ENCODE data around the gene GPC5. TPM values are rescaled to one million over a fixed set of nuclear protein-coding genes. Genes with fewer than 3 reads are reported as not detected.
"Not testable (repeated sequence)": the region's sequence is repeated elsewhere in the genome, so short reads cannot be mapped to it uniquely, and the experiment has no call there.

Gene GPC5
- total and polyA plus RNA-seq, 2 donors (not counting 3 experiments of a cell fraction or from before 2014, with no cell fraction given): 0.59 to 0.97 TPM

DNA sequence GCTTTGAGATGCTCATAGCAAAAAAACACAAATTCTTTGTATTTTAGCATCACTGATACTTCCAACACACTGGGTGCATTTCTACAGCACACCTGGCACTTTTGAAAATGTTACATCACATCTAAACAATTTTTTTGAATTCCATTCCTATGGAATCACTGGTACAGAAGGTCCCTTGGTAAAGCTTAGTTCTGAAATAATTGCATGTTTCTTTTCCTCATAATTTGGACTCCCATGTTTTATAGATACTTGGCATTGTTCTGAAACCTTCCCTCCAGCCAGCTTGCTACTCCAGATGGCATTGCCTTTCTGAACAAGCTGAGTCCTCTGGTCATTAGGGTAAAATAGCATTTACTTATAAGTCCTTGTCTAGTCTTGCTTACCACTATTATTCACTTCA, 1346.8 kb downstream of the GPC5 start:
- FAIRE-seq (no peak), DNase-seq (ENCODE audit: low read depth, low spot score) (no peak)
- Histone ChIP-seq H4K20me1 (replicated peaks; ENCODE audit: control insufficient read depth, extremely low read depth, insufficient read depth, low read length) (no peaks in the 10 kb centered on the region), H3K27me3 (ENCODE audit: control insufficient read depth in 2 of 2, insufficient read depth in 2 of 2, low read length in 2 of 2) (no peaks in the 10 kb centered on the region), H3K36me3 (ENCODE audit: control insufficient read depth in 2 of 2, extremely low read depth in 1 of 2, insufficient read depth in 2 of 2, low read length in 2 of 2) (no peaks in the 10 kb centered on the region), H3K4me2 (ENCODE audit: insufficient read depth, low read length) (no peak overlapping the region), H3K9ac (replicated peaks; ENCODE audit: extremely low read depth, insufficient read depth, low read length) (no peak overlapping the region), H3K4me1 (ENCODE audit: control insufficient read depth, extremely low read depth, insufficient read depth, low read length) (no peaks in the 10 kb centered on the region), H3K9me1 (replicated peaks; ENCODE audit: control insufficient read depth, extremely low read depth, insufficient read depth, low read length) (no peaks in the 10 kb centered on the region), H3K79me2 (ENCODE audit: control insufficient read depth, insufficient read depth, low read length) (no peaks in the 10 kb centered on the region), H3K27ac (ENCODE audit: insufficient read depth, low read depth, low read length) (no peak overlapping the region), H3K4me3 (replicated peaks in 1 of 3; ENCODE audit: insufficient read depth in 1 of 3, low read depth in 1 of 3, low read length in 3 of 3) (no peak overlapping the region), H2AFZ (ENCODE audit: low read depth, low read length) (no peak overlapping the region), H3K9me3 (replicated peaks; ENCODE audit: control insufficient read depth, insufficient read depth, low read length) (peaks cover 3% of the 10 kb centered on the region)
- TF ChIP-seq FOS (IDR thresholded peaks at IDR 0.05; ENCODE audit: borderline replicate concordance, insufficient read depth, low read length) (no peak), JUN (IDR thresholded peaks at IDR 0.05; ENCODE audit: borderline replicate concordance, insufficient read depth, insufficient read length, low read depth) (no peak), MYC (IDR thresholded peaks at IDR 0.05; ENCODE audit: low read depth, low read length) (no peak), GATA2 (IDR thresholded peaks at IDR 0.05; ENCODE audit: insufficient read depth, insufficient read length, low read depth, low read length) (no peak), POLR2A (IDR thresholded peaks at IDR 0.05; ENCODE audit: low read depth, low read length) (no peak), EZH2 (IDR thresholded peaks at IDR 0.05; ENCODE audit: borderline replicate concordance, low read depth, low read length, severe bottlenecking) (no peak)
- TF ChIP-seq, protein P1, sequence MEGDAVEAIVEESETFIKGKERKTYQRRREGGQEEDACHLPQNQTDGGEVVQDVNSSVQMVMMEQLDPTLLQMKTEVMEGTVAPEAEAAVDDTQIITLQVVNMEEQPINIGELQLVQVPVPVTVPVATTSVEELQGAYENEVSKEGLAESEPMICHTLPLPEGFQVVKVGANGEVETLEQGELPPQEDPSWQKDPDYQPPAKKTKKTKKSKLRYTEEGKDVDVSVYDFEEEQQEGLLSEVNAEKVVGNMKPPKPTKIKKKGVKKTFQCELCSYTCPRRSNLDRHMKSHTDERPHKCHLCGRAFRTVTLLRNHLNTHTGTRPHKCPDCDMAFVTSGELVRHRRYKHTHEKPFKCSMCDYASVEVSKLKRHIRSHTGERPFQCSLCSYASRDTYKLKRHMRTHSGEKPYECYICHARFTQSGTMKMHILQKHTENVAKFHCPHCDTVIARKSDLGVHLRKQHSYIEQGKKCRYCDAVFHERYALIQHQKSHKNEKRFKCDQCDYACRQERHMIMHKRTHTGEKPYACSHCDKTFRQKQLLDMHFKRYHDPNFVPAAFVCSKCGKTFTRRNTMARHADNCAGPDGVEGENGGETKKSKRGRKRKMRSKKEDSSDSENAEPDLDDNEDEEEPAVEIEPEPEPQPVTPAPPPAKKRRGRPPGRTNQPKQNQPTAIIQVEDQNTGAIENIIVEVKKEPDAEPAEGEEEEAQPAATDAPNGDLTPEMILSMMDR (IDR thresholded peaks at IDR 0.05; ENCODE audit: extremely low read depth in 1 of 2, insufficient read depth in 1 of 2, low read depth in 1 of 2, low read length in 2 of 2): no peak
- TF ChIP-seq, protein P2, sequence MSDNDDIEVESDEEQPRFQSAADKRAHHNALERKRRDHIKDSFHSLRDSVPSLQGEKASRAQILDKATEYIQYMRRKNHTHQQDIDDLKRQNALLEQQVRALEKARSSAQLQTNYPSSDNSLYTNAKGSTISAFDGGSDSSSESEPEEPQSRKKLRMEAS (IDR thresholded peaks at IDR 0.05; ENCODE audit: insufficient read depth, insufficient read length): no peak
- no TSS peak for BruUV-seq (replicated peaks)
- ChIA-PET POLR2A (no interaction called here), CTCF (no interaction called here)
- intact Hi-C loops (cut with micrococcal nuclease): no loop called here
- dilution Hi-C loops (cut with MboI; ENCODE audit: extremely low pct_ligation_motif_present, low sequenced_read_pairs): no loop called here

DNA sequence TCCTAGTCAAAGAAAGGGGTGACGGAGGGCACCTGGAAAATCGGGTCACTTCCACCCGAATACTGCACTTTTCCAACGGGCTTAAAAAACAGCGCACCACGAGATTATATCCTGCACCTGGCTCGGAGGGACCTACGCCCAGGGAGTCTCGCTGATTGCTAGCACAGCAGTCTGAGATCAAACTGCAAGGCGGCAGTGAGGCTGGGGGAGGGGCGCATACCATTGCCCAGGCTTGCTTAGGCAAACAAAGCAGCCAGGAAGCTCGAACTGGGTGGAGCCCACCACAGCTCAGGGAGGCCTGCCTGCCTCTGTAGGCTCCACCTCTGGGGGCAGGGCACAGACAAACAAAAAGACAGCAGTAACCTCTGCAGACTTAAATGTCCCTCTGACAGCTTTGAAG, 1354.3 kb downstream of the GPC5 start:
- intact Hi-C loops (cut with micrococcal nuclease); H3K9ac ChIP-seq (replicated peaks; ENCODE audit: extremely low read depth, insufficient read depth, low read length); FAIRE-seq: not testable (repeated sequence)

More for the DNA sequence above, 1354.3 kb downstream of the GPC5 start:
- POLR2A ChIA-PET; H3K9me1 ChIP-seq (replicated peaks; ENCODE audit: control insufficient read depth, extremely low read depth, insufficient read depth, low read length); H2AFZ ChIP-seq (ENCODE audit: low read depth, low read length); BruUV-seq (replicated peaks); dilution Hi-C loops (cut with MboI; ENCODE audit: extremely low pct_ligation_motif_present, low sequenced_read_pairs); DNase-seq (ENCODE audit: low read depth, low spot score); H3K36me3 ChIP-seq (ENCODE audit: control insufficient read depth in 2 of 2, extremely low read depth in 1 of 2, insufficient read depth in 2 of 2, low read length in 2 of 2); H3K4me1 ChIP-seq (ENCODE audit: control insufficient read depth, extremely low read depth, insufficient read depth, low read length); H3K9me3 ChIP-seq (replicated peaks; ENCODE audit: control insufficient read depth, insufficient read depth, low read length); H3K4me3 ChIP-seq (replicated peaks in 1 of 3; ENCODE audit: insufficient read depth in 1 of 3, low read depth in 1 of 3, low read length in 3 of 3); H3K79me2 ChIP-seq (ENCODE audit: control insufficient read depth, insufficient read depth, low read length); H3K27ac ChIP-seq (ENCODE audit: insufficient read depth, low read depth, low read length); H4K20me1 ChIP-seq (replicated peaks; ENCODE audit: control insufficient read depth, extremely low read depth, insufficient read depth, low read length); CTCF ChIA-PET; H3K4me2 ChIP-seq (ENCODE audit: insufficient read depth, low read length); H3K27me3 ChIP-seq (ENCODE audit: control insufficient read depth in 2 of 2, insufficient read depth in 2 of 2, low read length in 2 of 2): not testable (repeated sequence)

Measured in endothelial cell of umbilical vein (primary cell).